ENCODE measurements around the gene CFAP47. TPM values are rescaled to one million over a fixed set of nuclear protein-coding genes. Genes with fewer than 3 reads are reported as not detected.
"Not testable (repeated sequence)": the region's sequence is repeated elsewhere in the genome, so short reads cannot be mapped to it uniquely, and the experiment has no call there.

The CFAP47 gene
- total and polyA plus RNA-seq, 9 donors = under 0.01 to 0.34 (median 0.06) TPM; not detected in 5

GRCh38 chrX:36071061-36071460, 151.5 kb downstream of the CFAP47 start:
- Histone ChIP-seq H3K4me3 (ENCODE audit: low read length) (no peak overlapping the region), H3K9me3 (replicated peaks; ENCODE audit: control insufficient read depth, low read depth, low read length) (no peaks in the 10 kb centered on the region), H3K36me3 (ENCODE audit: control insufficient read depth, insufficient read depth, low read length) (no peaks in the 10 kb centered on the region), H3K27ac (ENCODE audit: low read length) (no peak overlapping the region), H3K4me1 (ENCODE audit: control insufficient read depth, insufficient read depth, low read length) (no peaks in the 10 kb centered on the region), H3K27me3 (ENCODE audit: control insufficient read depth, insufficient read depth, low read length) (no peaks in the 10 kb centered on the region)
- no peak for DNase-seq
- no CpG with 5 or more reads among the region's 2 CpGs for WGBS (ENCODE audit: insufficient coverage)

DNA sequence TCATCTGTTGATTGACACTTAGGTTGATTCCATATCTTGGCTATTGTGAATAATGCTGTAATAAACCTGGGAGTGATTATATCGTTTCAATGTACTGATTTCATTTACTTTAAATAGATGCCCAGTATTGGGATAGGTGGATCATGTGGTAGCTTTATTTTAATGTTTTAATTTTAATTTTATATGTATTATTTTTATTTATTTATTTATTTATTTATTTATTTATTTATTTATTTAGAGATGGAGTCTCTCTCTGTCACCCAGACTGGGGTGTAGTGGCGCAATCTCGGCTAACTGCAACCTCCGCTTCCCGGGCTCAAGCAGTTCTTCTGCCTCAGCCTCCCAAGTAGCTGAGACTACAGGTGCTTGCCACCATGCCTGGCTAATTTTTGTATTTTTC, 155.5 kb downstream of the CFAP47 start:
- WGBS (ENCODE audit: insufficient coverage) = no CpG with 5 or more reads among the region's 5 CpGs
- H3K36me3 ChIP-seq (ENCODE audit: control insufficient read depth, insufficient read depth, low read length); H3K4me1 ChIP-seq (ENCODE audit: control insufficient read depth, insufficient read depth, low read length); H3K9me3 ChIP-seq (replicated peaks; ENCODE audit: control insufficient read depth, low read depth, low read length); H3K27me3 ChIP-seq (ENCODE audit: control insufficient read depth, insufficient read depth, low read length); DNase-seq; H3K27ac ChIP-seq (ENCODE audit: low read length); H3K4me3 ChIP-seq (ENCODE audit: low read length): not testable (repeated sequence)

DNA sequence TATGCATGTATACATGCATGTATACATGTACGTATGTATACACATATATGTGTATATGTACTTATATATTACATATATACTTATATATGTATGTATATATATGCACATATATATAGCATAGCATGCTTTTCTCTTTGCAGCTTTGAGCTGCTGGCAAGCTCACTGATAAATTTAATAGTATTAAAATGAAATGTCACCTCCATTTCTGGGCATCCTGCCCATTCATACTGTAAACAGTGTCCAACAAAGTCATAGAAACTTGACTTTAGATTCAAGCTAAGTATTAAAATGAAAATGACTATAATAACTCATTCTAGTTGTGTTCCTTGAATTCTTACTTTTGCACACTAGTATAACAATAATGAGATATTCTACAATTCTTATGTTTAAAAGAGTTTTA, 163.7 kb downstream of the CFAP47 start:
- no peak overlapping the region for H3K4me3 ChIP-seq (ENCODE audit: low read length)
- peaks cover 2% of the 10 kb centered on the region for H3K27me3 ChIP-seq (ENCODE audit: control insufficient read depth, insufficient read depth, low read length)
- H3K4me1 ChIP-seq (ENCODE audit: control insufficient read depth, insufficient read depth, low read length) = no peaks in the 10 kb centered on the region
- no CpG with 5 or more reads among the region's 1 CpG for WGBS (ENCODE audit: insufficient coverage)
- no peak overlapping the region for H3K27ac ChIP-seq (ENCODE audit: low read length)
- no peak for DNase-seq
- H3K36me3 ChIP-seq (ENCODE audit: control insufficient read depth, insufficient read depth, low read length) = no peaks in the 10 kb centered on the region
- no peaks in the 10 kb centered on the region for H3K9me3 ChIP-seq (replicated peaks; ENCODE audit: control insufficient read depth, low read depth, low read length)

DNA sequence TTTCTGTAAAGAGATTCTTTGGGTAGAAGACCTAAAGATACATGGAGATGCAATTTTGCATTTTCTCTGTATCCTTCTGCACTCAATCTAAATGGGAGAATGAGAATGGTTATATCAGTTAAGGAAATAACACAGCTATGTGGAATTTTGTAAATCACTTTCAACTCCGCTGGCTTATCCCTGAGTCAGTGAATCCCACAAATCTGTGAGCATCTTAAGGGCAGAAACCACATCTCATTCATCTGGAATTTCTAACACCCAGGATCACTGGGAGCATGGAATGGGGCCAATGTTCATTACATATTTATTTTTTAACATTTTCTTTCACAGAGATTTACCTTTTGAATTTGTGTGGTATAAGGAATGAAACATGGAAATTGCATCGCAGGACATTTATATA, 167.8 kb downstream of the CFAP47 start:
- no CpG with 5 or more reads among the region's 2 CpGs for WGBS (ENCODE audit: insufficient coverage)
- Histone ChIP-seq H3K9me3 (replicated peaks; ENCODE audit: control insufficient read depth, low read depth, low read length) (no peaks in the 10 kb centered on the region), H3K4me1 (ENCODE audit: control insufficient read depth, insufficient read depth, low read length) (no peaks in the 10 kb centered on the region), H3K27ac (ENCODE audit: low read length) (no peak overlapping the region), H3K4me3 (ENCODE audit: low read length) (no peak overlapping the region), H3K27me3 (ENCODE audit: control insufficient read depth, insufficient read depth, low read length) (peaks cover 2% of the 10 kb centered on the region), H3K36me3 (ENCODE audit: control insufficient read depth, insufficient read depth, low read length) (no peaks in the 10 kb centered on the region)
- no peak for DNase-seq

GRCh38 chrX:36088939-36089338, 169.4 kb downstream of the CFAP47 start:
- WGBS (ENCODE audit: insufficient coverage) = 94% methylated on average over 4 of the region's 10 CpGs
- H3K36me3 ChIP-seq (ENCODE audit: control insufficient read depth, insufficient read depth, low read length); DNase-seq; H3K4me3 ChIP-seq (ENCODE audit: low read length); H3K9me3 ChIP-seq (replicated peaks; ENCODE audit: control insufficient read depth, low read depth, low read length); H3K4me1 ChIP-seq (ENCODE audit: control insufficient read depth, insufficient read depth, low read length); H3K27ac ChIP-seq (ENCODE audit: low read length); H3K27me3 ChIP-seq (ENCODE audit: control insufficient read depth, insufficient read depth, low read length): not testable (repeated sequence)

DNA sequence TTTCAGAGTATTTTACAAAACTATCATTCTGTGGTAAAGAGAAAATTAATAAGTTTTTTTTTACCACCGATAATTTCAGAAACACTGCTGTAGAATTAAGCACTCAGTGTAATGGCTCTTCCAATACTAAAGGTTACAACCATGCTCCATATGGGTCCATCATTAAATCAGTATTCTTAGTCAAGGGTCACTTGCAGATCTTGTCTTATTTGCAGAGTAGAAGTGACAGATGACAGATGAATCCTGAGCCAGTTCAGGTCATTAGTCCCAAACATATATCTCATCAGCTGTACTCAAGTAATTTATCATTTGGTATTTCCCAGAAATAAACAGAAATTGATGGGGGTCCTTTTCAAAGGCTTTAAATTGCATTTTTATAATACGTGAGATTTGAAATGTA, 182.9 kb downstream of the CFAP47 start:
- Histone ChIP-seq H3K9me3 (replicated peaks; ENCODE audit: control insufficient read depth, low read depth, low read length) (no peaks in the 10 kb centered on the region), H3K4me1 (ENCODE audit: control insufficient read depth, insufficient read depth, low read length) (no peaks in the 10 kb centered on the region), H3K36me3 (ENCODE audit: control insufficient read depth, insufficient read depth, low read length) (no peaks in the 10 kb centered on the region), H3K27ac (ENCODE audit: low read length) (no peak overlapping the region), H3K4me3 (ENCODE audit: low read length) (no peak overlapping the region), H3K27me3 (ENCODE audit: control insufficient read depth, insufficient read depth, low read length) (no peaks in the 10 kb centered on the region)
- WGBS (ENCODE audit: insufficient coverage) = no CpG with 5 or more reads among the region's 2 CpGs
- no peak for DNase-seq

- no peak overlapping the region for H3K27ac ChIP-seq (ENCODE audit: low read length)
- WGBS (ENCODE audit: insufficient coverage) = no CpG with 5 or more reads among the region's 5 CpGs
- no peak overlapping the region for H3K4me3 ChIP-seq (ENCODE audit: low read length)
- no peaks in the 10 kb centered on the region for H3K4me1 ChIP-seq (ENCODE audit: control insufficient read depth, insufficient read depth, low read length)
- no peaks in the 10 kb centered on the region for H3K36me3 ChIP-seq (ENCODE audit: control insufficient read depth, insufficient read depth, low read length)
- H3K9me3 ChIP-seq (replicated peaks; ENCODE audit: control insufficient read depth, low read depth, low read length) = peaks cover 5% of the 10 kb centered on the region
- no peak for DNase-seq
- H3K27me3 ChIP-seq (ENCODE audit: control insufficient read depth, insufficient read depth, low read length) = peaks cover 2% of the 10 kb centered on the region
Measured at GRCh38 chrX:36116222-36116621, 196.7 kb downstream of the CFAP47 start.

- H3K4me3 ChIP-seq (ENCODE audit: low read length) = no peak overlapping the region
- H3K4me1 ChIP-seq (ENCODE audit: control insufficient read depth, insufficient read depth, low read length) = no peaks in the 10 kb centered on the region
- WGBS (ENCODE audit: insufficient coverage) = no CpG with 5 or more reads among the region's 7 CpGs
- no peak overlapping the region for H3K27ac ChIP-seq (ENCODE audit: low read length)
- no peak for DNase-seq
- no peaks in the 10 kb centered on the region for H3K9me3 ChIP-seq (replicated peaks; ENCODE audit: control insufficient read depth, low read depth, low read length)
- H3K27me3 ChIP-seq (ENCODE audit: control insufficient read depth, insufficient read depth, low read length) = no peaks in the 10 kb centered on the region
- H3K36me3 ChIP-seq (ENCODE audit: control insufficient read depth, insufficient read depth, low read length) = no peaks in the 10 kb centered on the region
Measured at GRCh38 chrX:36159254-36159653, 239.7 kb downstream of the CFAP47 start.

DNA sequence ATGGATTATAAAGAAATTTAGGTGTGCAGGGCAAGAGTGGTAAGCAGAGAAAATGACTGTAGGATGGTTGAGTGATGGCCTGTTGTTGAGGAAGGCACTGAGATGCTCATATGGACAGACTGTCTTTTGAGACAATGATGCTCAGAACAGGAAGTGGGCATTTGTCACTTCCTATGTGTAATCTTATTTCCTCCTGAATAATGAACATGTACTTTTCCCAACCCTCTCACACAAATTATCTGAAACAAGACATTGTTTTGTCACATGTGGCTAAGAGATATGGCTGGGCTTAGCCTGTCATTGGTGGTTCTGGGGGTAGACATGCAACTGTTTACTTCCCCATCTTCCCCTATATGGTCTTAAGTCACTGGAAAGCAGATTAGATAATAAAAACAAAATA, 240.5 kb downstream of the CFAP47 start:
- no peak for DNase-seq
- Histone ChIP-seq H3K36me3 (ENCODE audit: control insufficient read depth, insufficient read depth, low read length) (no peaks in the 10 kb centered on the region), H3K27me3 (ENCODE audit: control insufficient read depth, insufficient read depth, low read length) (no peaks in the 10 kb centered on the region), H3K4me1 (ENCODE audit: control insufficient read depth, insufficient read depth, low read length) (no peaks in the 10 kb centered on the region), H3K9me3 (replicated peaks; ENCODE audit: control insufficient read depth, low read depth, low read length) (no peaks in the 10 kb centered on the region), H3K4me3 (ENCODE audit: low read length) (no peak overlapping the region), H3K27ac (ENCODE audit: low read length) (no peak overlapping the region)

DNA sequence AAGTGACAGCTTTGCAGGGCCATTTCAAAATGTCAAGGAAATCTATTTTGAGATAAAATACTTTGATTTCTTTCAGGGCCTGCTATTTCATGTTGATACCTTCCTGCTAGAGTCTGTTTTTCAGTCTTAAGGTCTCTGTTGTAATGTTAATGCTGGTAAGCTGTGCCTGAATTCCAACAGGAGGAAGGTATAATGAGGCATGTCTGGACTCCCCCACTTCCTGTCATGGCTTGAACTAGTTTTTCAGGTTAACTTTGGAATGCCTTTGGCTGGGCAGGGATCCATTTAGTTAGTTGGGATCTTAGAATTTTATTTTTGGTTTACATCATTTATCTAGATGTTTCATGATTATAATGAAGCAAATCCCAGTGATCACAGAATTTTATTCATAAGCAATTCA, 279.0 kb downstream of the CFAP47 start:
- H3K4me3 ChIP-seq (ENCODE audit: low read length) = no peak overlapping the region
- no peak for DNase-seq
- H3K36me3 ChIP-seq (ENCODE audit: control insufficient read depth, insufficient read depth, low read length) = no peaks in the 10 kb centered on the region
- H3K9me3 ChIP-seq (replicated peaks; ENCODE audit: control insufficient read depth, low read depth, low read length) = no peaks in the 10 kb centered on the region
- H3K27ac ChIP-seq (ENCODE audit: low read length) = no peak overlapping the region
- H3K4me1 ChIP-seq (ENCODE audit: control insufficient read depth, insufficient read depth, low read length) = no peaks in the 10 kb centered on the region
- no peaks in the 10 kb centered on the region for H3K27me3 ChIP-seq (ENCODE audit: control insufficient read depth, insufficient read depth, low read length)

GRCh38 chrX:36199928-36200327, 280.4 kb downstream of the CFAP47 start:
- Histone ChIP-seq H3K27ac (ENCODE audit: low read length) (no peak overlapping the region), H3K4me3 (ENCODE audit: low read length) (no peak overlapping the region), H3K36me3 (ENCODE audit: control insufficient read depth, insufficient read depth, low read length) (no peaks in the 10 kb centered on the region), H3K27me3 (ENCODE audit: control insufficient read depth, insufficient read depth, low read length) (no peaks in the 10 kb centered on the region), H3K4me1 (ENCODE audit: control insufficient read depth, insufficient read depth, low read length) (no peaks in the 10 kb centered on the region), H3K9me3 (replicated peaks; ENCODE audit: control insufficient read depth, low read depth, low read length) (no peaks in the 10 kb centered on the region)
- DNase-seq = no peak

All from muscle of leg (tissue), 11 donors.